ENCODE data around the gene TMPRSS6. TPM values are rescaled to one million over a fixed set of nuclear protein-coding genes. Genes with fewer than 3 reads are reported as not detected.

TMPRSS6 gene
- total RNA-seq, 1 experiment from 2014 or later = 0.39 TPM

DNA sequence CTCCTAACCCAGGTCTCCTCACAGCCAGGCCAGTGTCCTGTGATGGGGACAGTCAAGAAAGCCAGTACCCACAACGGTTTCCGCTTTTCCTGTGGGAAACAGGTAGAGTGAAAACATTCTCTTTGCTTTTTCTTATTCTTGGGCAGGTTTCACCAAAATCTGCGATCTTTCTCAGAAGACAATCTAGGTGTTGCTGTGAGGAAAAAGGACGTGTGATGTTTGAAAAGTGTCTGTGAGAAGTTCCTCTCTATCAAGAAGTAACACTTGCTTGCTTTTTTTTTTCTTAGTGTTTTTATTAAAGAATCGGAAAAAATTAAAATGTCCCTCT is 49.4 kb upstream of the TMPRSS6 start:
- DNase-seq (ENCODE audit: low read depth, low spot score) (no peak), ATAC-seq (no peak)
- no peaks in the 10 kb centered on the region for H3K9me2 ChIP-seq (ENCODE audit: insufficient read depth)
- no peaks in the 10 kb centered on the region for H3K27me3 ChIP-seq (ENCODE audit: insufficient read depth, low read length)
- BruUV-seq (replicated peaks) = no TSS peak
- RAD21 ChIA-PET (ENCODE audit: low non-redundant PET in 1 of 2, low total read pairs in 2 of 2, uncharacterized antibody in 2 of 2, unreplicated experiment in 2 of 2) = no interaction called here
- peaks cover 23 to 45% of the 10 kb centered on the region in 2 experiments for H3K4me1 ChIP-seq (ENCODE audit: control insufficient read depth in 1 of 2, insufficient read depth in 2 of 2, low read length in 2 of 2)
- CTCF ChIA-PET = no interaction called here
- H3K79me2 ChIP-seq (ENCODE audit: insufficient read depth, low read length) = no peaks in the 10 kb centered on the region
- no peak overlapping the region for H3K27ac ChIP-seq (ENCODE audit: low read depth, low read length)
- H3K4me3 ChIP-seq (replicated peaks in 1 of 2; ENCODE audit: low read depth in 1 of 2, low read length in 2 of 2) = no peak overlapping the region
- H3K9ac ChIP-seq (ENCODE audit: low read length) = no peak overlapping the region
- peaks cover 0 to 4% of the 10 kb centered on the region in 2 experiments; a peak in 1 of 4 replicates for H3K9me3 ChIP-seq (ENCODE audit: control insufficient read depth in 1 of 2, insufficient read depth in 1 of 2, low read depth in 1 of 2, low read length in 2 of 2)
- H3K4me2 ChIP-seq (ENCODE audit: low read length) = peak overlapping the region; percentile 41
- POLR2A ChIA-PET = no interaction called here
- intact Hi-C loops (cut with micrococcal nuclease) = no loop called here
- no peak overlapping the region for H2AFZ ChIP-seq (ENCODE audit: low read depth, low read length, poor library complexity, severe bottlenecking)
- TF ChIP-seq YY1 (IDR thresholded peaks at IDR 0.05; ENCODE audit: extremely low read depth, insufficient replicate concordance, low read depth, low read length) (no peak), SRF (IDR thresholded peaks at IDR 0.05; ENCODE audit: low read depth) (no peak), EZH2phosphoT487 (IDR thresholded peaks at IDR 0.05; ENCODE audit: borderline replicate concordance) (no peak), SIN3A (IDR thresholded peaks at IDR 0.05; ENCODE audit: low read depth) (no peak), POLR2AphosphoS5 (IDR thresholded peaks at IDR 0.05; ENCODE audit: low read depth, low read length) (no peak), RAD21 (IDR thresholded peaks at IDR 0.05; ENCODE audit: low read depth) (no peak), EGR1 (IDR thresholded peaks at IDR 0.05; ENCODE audit: low read depth) (no peak), CBX3 (IDR thresholded peaks at IDR 0.05; ENCODE audit: low read depth) (no peak), FOSL1 (IDR thresholded peaks at IDR 0.05; ENCODE audit: low read depth) (no peak), TCF7L2 (IDR thresholded peaks at IDR 0.05; ENCODE audit: borderline replicate concordance, extremely low read depth, insufficient read depth, insufficient read length) (no peak), SP1 (IDR thresholded peaks at IDR 0.05; ENCODE audit: low read depth) (no peak), JUND (IDR thresholded peaks at IDR 0.05) (no peak), ZFX (IDR thresholded peaks at IDR 0.05) (no peak), CEBPB (IDR thresholded peaks at IDR 0.05; ENCODE audit: low read depth) (no peak)
- TF ChIP-seq, protein P1, sequence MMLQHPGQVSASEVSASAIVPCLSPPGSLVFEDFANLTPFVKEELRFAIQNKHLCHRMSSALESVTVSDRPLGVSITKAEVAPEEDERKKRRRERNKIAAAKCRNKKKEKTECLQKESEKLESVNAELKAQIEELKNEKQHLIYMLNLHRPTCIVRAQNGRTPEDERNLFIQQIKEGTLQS (IDR thresholded peaks at IDR 0.05) = no peak
- TF ChIP-seq, protein P2, sequence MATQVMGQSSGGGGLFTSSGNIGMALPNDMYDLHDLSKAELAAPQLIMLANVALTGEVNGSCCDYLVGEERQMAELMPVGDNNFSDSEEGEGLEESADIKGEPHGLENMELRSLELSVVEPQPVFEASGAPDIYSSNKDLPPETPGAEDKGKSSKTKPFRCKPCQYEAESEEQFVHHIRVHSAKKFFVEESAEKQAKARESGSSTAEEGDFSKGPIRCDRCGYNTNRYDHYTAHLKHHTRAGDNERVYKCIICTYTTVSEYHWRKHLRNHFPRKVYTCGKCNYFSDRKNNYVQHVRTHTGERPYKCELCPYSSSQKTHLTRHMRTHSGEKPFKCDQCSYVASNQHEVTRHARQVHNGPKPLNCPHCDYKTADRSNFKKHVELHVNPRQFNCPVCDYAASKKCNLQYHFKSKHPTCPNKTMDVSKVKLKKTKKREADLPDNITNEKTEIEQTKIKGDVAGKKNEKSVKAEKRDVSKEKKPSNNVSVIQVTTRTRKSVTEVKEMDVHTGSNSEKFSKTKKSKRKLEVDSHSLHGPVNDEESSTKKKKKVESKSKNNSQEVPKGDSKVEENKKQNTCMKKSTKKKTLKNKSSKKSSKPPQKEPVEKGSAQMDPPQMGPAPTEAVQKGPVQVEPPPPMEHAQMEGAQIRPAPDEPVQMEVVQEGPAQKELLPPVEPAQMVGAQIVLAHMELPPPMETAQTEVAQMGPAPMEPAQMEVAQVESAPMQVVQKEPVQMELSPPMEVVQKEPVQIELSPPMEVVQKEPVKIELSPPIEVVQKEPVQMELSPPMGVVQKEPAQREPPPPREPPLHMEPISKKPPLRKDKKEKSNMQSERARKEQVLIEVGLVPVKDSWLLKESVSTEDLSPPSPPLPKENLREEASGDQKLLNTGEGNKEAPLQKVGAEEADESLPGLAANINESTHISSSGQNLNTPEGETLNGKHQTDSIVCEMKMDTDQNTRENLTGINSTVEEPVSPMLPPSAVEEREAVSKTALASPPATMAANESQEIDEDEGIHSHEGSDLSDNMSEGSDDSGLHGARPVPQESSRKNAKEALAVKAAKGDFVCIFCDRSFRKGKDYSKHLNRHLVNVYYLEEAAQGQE (IDR thresholded peaks at IDR 0.05; ENCODE audit: low read depth) = no peak
- TF ChIP-seq, protein P3, sequence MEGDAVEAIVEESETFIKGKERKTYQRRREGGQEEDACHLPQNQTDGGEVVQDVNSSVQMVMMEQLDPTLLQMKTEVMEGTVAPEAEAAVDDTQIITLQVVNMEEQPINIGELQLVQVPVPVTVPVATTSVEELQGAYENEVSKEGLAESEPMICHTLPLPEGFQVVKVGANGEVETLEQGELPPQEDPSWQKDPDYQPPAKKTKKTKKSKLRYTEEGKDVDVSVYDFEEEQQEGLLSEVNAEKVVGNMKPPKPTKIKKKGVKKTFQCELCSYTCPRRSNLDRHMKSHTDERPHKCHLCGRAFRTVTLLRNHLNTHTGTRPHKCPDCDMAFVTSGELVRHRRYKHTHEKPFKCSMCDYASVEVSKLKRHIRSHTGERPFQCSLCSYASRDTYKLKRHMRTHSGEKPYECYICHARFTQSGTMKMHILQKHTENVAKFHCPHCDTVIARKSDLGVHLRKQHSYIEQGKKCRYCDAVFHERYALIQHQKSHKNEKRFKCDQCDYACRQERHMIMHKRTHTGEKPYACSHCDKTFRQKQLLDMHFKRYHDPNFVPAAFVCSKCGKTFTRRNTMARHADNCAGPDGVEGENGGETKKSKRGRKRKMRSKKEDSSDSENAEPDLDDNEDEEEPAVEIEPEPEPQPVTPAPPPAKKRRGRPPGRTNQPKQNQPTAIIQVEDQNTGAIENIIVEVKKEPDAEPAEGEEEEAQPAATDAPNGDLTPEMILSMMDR (IDR thresholded peaks at IDR 0.05 in 2 of 3, conservative IDR thresholded peaks at IDR 0.05 in 1 of 3; ENCODE audit: borderline replicate concordance in 1 of 3, insufficient read depth in 1 of 3, low read depth in 2 of 3, low read length in 2 of 3) = no peak
- TF ChIP-seq, protein P4, sequence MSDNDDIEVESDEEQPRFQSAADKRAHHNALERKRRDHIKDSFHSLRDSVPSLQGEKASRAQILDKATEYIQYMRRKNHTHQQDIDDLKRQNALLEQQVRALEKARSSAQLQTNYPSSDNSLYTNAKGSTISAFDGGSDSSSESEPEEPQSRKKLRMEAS (IDR thresholded peaks at IDR 0.05) = no peak
- no peaks in the 10 kb centered on the region for H3K36me3 ChIP-seq (ENCODE audit: control insufficient read depth in 1 of 2, insufficient read depth in 2 of 2, low read length in 2 of 2)
- H4K20me1 ChIP-seq (ENCODE audit: insufficient read depth) = no peaks in the 10 kb centered on the region

All from HCT116 (cell line).